ENCODE results near the gene ZDHHC5.

DNA sequence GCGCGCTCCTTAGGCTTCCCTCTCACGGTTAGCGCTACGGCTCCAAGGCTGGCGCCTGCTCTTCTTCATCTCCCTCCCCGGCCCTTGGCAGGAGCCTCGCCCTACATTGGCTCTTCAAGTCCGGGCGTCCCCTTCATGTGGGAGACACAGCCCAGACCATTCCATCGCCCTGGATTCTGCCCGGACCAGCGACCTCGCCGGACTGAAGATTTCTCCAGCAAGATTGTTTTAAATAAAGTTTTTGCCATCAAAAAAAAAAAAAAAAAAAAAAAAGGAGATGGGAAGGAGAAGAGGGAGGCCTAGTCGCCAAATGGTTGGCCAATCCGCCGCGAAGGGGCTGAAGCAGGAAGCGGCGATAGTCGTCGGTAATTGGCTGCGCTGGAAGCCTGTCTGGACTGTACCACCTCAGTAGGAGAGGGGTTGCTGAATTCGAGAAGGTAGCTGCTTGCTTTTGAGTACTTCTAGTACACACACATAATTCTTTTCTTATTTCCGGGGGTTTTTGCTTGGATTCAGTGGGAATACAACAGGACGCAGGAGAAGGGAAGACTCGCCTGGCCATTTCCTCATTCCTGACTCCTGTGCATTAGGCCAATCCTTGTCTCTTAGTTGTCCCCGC, 688 bp upstream of the ZDHHC5 start:
- TF ChIP-seq, protein P1, sequence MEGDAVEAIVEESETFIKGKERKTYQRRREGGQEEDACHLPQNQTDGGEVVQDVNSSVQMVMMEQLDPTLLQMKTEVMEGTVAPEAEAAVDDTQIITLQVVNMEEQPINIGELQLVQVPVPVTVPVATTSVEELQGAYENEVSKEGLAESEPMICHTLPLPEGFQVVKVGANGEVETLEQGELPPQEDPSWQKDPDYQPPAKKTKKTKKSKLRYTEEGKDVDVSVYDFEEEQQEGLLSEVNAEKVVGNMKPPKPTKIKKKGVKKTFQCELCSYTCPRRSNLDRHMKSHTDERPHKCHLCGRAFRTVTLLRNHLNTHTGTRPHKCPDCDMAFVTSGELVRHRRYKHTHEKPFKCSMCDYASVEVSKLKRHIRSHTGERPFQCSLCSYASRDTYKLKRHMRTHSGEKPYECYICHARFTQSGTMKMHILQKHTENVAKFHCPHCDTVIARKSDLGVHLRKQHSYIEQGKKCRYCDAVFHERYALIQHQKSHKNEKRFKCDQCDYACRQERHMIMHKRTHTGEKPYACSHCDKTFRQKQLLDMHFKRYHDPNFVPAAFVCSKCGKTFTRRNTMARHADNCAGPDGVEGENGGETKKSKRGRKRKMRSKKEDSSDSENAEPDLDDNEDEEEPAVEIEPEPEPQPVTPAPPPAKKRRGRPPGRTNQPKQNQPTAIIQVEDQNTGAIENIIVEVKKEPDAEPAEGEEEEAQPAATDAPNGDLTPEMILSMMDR (IDR thresholded peaks at IDR 0.05; ENCODE audit: low read length) = no peak
- TF ChIP-seq EZH2 (IDR thresholded peaks at IDR 0.05; ENCODE audit: borderline replicate concordance, low read length) = no peak
